ENCODE measurements around the gene INPP5F.

The INPP5F gene

DNA sequence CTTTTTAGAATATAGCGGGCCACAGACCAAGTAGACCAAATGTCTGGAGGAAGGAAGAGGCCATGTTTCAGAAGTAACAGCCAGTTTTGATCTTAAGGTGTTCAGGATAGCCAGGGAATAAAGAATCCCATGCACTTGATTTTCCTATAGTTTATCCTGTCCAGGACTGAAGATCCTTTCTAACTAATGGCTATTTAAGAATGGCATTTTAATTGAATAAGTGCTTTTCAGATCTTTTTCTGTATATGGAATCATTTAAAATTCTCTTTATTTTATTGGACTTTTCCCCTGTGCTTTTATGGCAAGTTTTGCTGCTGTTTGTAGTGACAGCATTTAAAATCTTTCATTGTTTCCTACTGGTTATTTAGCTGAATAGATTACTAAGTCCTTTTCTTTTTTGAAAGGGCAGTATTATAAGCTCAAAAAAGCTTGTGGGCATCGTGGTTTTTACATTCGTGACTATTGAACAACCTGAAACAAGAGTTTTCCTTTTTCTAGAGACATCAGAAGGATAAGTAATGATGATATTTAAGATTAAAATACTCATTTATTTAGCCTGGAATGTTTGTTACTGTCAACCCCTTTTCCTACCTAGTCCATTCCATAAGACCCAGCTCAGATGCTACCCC lies 2.4 kb downstream of the INPP5F start:
- H3K9me3 ChIP-seq (ENCODE audit: low read depth, low read length) = no peaks in the 10 kb centered on the region
- H3K4me3 ChIP-seq = no peak overlapping the region
- no peak for DNase-seq (ENCODE audit: low read depth, low spot score)
- H3K9ac ChIP-seq (ENCODE audit: insufficient read length) = no peak overlapping the region
- H3K36me3 ChIP-seq (ENCODE audit: insufficient read depth, low read length) = no peaks in the 10 kb centered on the region
- TF ChIP-seq EZH2 (IDR thresholded peaks at IDR 0.05) (no peak), POLR2AphosphoS5 (IDR thresholded peaks at IDR 0.05; ENCODE audit: borderline replicate concordance, low read depth, low read length) (no peak), FOXP2 (optimal IDR thresholded peaks at IDR 0.05; ENCODE audit: control extremely low read depth, extremely low read length, insufficient read depth) (no peak)
- H3K27ac ChIP-seq = no peak overlapping the region

DNA sequence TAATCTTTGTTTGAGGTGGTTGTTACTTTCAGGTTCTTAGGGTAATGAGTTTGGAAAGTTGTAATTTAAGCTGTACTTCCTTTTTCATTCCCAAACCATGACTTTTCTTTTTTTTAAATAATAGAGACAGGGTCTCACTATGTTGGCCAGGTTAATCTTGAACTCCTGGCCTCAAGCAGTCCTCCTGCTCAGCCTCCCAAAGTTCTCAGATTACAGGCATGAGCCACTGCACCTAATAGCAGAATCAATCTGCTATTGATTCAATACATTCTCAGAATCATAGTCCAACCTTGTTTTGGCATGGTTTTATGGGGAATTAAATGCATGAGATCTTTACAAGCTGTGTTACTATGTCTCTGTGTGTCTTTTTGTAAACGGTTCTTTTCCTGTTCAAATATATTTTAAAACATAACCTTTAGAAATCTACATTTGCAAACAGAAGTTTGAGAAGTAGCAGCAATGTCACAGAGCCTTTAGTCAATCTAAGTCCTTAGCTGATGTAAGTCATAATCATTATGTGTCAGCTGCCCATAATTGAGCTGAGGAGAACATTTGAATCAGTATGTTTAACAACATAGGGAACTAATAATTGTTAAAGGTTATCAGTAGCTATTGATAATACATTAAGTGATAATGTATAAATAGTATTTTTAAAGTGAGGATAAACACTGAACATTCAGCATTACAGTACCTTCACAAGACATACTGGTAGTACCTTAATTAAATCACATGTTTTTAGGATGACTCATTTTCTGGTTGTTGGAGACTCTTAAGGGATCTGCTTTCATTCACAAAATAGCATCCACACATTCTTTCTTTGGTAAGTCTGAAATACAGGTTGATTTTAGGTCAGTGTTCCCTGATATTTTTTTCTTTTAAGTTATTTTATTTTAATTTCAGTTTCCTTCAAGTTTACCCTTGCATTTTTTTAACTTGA lies 8.8 kb downstream of the INPP5F start:
- Histone ChIP-seq H3K9me3 (ENCODE audit: low read depth, low read length) (no peaks in the 10 kb centered on the region), H3K27ac (no peak overlapping the region; the same call in 1 of the 2 replicates), H3K4me3 (no peak overlapping the region), H3K9ac (ENCODE audit: insufficient read length) (no peak overlapping the region), H3K36me3 (ENCODE audit: insufficient read depth, low read length) (no peaks in the 10 kb centered on the region)
- TF ChIP-seq EZH2 (IDR thresholded peaks at IDR 0.05) = no peak
- no peak for TF ChIP-seq POLR2AphosphoS5 (IDR thresholded peaks at IDR 0.05; ENCODE audit: borderline replicate concordance, low read depth, low read length)
- TF ChIP-seq FOXP2 (optimal IDR thresholded peaks at IDR 0.05; ENCODE audit: control extremely low read depth, extremely low read length, insufficient read depth) = no peak
- DNase-seq (ENCODE audit: low read depth, low spot score) = no peak

DNA sequence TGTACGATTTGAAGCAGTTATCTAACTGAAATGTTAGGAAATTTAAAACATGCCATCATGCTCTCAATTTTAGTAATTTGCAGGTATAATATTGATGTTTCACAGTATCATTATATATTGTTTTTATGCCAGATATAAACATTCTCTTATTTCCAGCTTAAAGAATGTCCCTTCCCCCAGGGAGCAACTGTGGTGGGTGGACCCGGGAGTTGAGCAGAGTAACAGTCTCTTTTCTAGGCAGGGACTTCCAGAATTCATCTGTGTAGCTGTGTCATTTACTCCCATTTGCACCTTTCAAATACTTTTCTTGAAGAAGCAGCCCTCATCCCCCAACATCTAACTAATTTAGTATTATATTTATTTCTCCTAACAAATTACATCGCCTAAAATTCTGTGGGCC lies 9.6 kb downstream of the INPP5F start:
- no peaks in the 10 kb centered on the region for H3K36me3 ChIP-seq (ENCODE audit: insufficient read depth, low read length)
- no peak overlapping the region for H3K9ac ChIP-seq (ENCODE audit: insufficient read length)
- H3K27ac ChIP-seq = no peak overlapping the region; the same call in 1 of the 2 replicates
- no peaks in the 10 kb centered on the region for H3K9me3 ChIP-seq (ENCODE audit: low read depth, low read length)
- TF ChIP-seq POLR2AphosphoS5 (IDR thresholded peaks at IDR 0.05; ENCODE audit: borderline replicate concordance, low read depth, low read length) (no peak), EZH2 (IDR thresholded peaks at IDR 0.05) (no peak), FOXP2 (optimal IDR thresholded peaks at IDR 0.05; ENCODE audit: control extremely low read depth, extremely low read length, insufficient read depth) (no peak)
- no peak overlapping the region for H3K4me3 ChIP-seq
- no peak for DNase-seq (ENCODE audit: low read depth, low spot score)

DNA sequence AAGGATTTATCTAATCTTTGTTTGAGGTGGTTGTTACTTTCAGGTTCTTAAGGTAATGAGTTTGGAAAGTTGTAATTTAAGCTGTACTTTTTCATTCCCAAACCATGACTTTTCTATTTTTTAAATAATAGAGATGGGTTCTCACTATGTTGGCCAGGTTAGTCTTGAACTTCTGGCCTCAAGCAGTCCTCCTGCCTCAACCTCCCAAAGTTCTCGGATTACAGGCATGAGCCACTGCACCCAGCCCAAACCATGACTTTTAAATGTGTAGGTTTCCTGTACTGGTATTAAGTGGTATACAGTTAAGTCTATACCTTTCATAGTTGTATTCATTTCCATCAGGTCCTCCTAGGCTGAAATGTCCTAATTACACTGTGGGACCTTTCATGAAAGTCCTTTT lies 10.4 kb downstream of the INPP5F start:
- no peaks in the 10 kb centered on the region for H3K36me3 ChIP-seq (ENCODE audit: insufficient read depth, low read length)

DNA sequence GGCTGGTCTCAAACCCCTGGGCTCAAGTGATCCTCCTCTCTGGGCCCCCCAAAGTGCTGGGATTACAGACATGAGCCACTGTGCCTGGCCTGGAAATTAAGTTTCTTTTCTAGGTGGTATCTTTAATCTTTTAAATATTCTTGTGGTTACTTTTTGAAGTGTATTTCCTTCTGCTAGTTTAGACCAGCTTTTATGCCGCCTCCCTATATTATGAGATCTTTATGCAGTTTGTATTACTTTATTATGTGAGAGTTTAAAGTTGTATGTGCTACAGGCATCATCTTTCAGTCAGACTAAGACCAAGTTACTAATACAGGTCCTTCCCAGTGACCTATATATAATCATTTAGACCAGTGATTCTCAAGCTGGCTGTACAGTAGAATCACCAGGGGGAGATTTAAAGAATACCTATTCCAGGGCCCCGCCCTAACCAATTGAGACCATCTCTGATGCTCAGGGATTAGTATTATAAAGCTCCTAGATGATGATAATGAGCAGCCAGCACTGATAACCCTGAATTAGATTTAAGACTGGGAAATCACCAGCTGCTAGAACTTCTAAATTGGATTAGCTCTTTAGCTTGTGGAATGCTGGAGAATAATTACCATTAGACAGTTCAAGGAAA lies 11.3 kb downstream of the INPP5F start:
- no peaks in the 10 kb centered on the region for H3K9me3 ChIP-seq (ENCODE audit: low read depth, low read length)
- TF ChIP-seq FOXP2 (optimal IDR thresholded peaks at IDR 0.05; ENCODE audit: control extremely low read depth, extremely low read length, insufficient read depth) (no peak), POLR2AphosphoS5 (IDR thresholded peaks at IDR 0.05; ENCODE audit: borderline replicate concordance, low read depth, low read length) (no peak), EZH2 (IDR thresholded peaks at IDR 0.05) (no peak)
- no peak for DNase-seq (ENCODE audit: low read depth, low spot score)
- no peaks in the 10 kb centered on the region for H3K36me3 ChIP-seq (ENCODE audit: insufficient read depth, low read length)
- peak overlapping the region; percentile 60; the same call in 1 of the 2 replicates for H3K27ac ChIP-seq
- no peak overlapping the region for H3K9ac ChIP-seq (ENCODE audit: insufficient read length)
- no peak overlapping the region for H3K4me3 ChIP-seq

More for the DNA sequence above, 10.4 kb downstream of the INPP5F start:
- Histone ChIP-seq H3K9ac (ENCODE audit: insufficient read length) (no peak overlapping the region), H3K27ac (no peak overlapping the region), H3K4me3 (no peak overlapping the region), H3K9me3 (ENCODE audit: low read depth, low read length) (no peaks in the 10 kb centered on the region)
- TF ChIP-seq FOXP2 (optimal IDR thresholded peaks at IDR 0.05; ENCODE audit: control extremely low read depth, extremely low read length, insufficient read depth) (no peak), EZH2 (IDR thresholded peaks at IDR 0.05) (no peak), POLR2AphosphoS5 (IDR thresholded peaks at IDR 0.05; ENCODE audit: borderline replicate concordance, low read depth, low read length) (no peak)
- no peak for DNase-seq (ENCODE audit: low read depth, low spot score)

DNA sequence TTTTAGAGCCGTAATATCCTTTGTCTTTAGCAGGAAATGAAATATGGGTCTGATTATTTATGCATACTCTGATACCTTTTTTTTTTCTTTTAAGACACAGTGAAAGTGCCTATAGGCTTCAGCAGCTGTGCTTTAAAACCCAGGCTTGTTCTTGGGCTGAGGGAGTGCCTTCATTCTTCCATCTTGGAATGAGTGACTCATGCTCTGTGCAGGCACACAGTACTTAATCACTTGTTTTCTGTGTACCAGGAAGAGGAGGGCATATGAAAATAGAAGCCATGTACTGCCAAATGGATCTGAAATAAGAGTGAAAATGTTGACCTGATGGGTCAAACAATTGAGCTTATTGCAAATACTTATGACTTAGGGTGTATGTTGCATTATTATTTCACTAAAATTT lies 12.0 kb downstream of the INPP5F start:
- TF ChIP-seq FOXP2 (optimal IDR thresholded peaks at IDR 0.05; ENCODE audit: control extremely low read depth, extremely low read length, insufficient read depth) (no peak), EZH2 (IDR thresholded peaks at IDR 0.05) (no peak), POLR2AphosphoS5 (IDR thresholded peaks at IDR 0.05; ENCODE audit: borderline replicate concordance, low read depth, low read length) (no peak)
- no peak overlapping the region for H3K4me3 ChIP-seq

DNA sequence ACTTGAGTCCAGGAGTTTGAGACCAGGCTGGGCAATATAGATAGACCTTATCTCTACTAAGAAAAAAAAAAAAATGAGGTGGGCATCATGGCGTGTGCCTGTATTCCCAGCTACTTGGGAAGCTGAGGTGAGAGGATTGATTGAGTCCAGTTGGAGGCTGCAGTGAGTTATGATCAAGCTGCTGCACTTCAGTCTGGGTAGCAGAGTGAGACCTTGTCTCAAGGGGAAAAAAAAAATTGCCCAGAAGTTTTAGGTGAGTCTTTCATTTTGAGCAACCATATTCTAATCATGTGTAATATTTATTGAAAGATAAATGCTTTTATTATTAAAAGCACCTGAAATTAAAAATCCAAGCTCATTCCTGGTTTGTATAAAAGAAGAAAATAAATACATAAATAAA lies 13.1 kb downstream of the INPP5F start:
- Histone ChIP-seq H3K4me3 (no peak overlapping the region), H3K9me3 (ENCODE audit: low read depth, low read length) (no peaks in the 10 kb centered on the region), H3K9ac (ENCODE audit: insufficient read length) (no peak overlapping the region), H3K36me3 (ENCODE audit: insufficient read depth, low read length) (no peaks in the 10 kb centered on the region), H3K27ac (no peak overlapping the region)
- TF ChIP-seq EZH2 (IDR thresholded peaks at IDR 0.05) (no peak), POLR2AphosphoS5 (IDR thresholded peaks at IDR 0.05; ENCODE audit: borderline replicate concordance, low read depth, low read length) (no peak), FOXP2 (optimal IDR thresholded peaks at IDR 0.05; ENCODE audit: control extremely low read depth, extremely low read length, insufficient read depth) (no peak)
- no peak for DNase-seq (ENCODE audit: low read depth, low spot score)

More for the DNA sequence above, 12.0 kb downstream of the INPP5F start:
- Histone ChIP-seq H3K9me3 (ENCODE audit: low read depth, low read length) (no peaks in the 10 kb centered on the region), H3K36me3 (ENCODE audit: insufficient read depth, low read length) (no peaks in the 10 kb centered on the region), H3K9ac (ENCODE audit: insufficient read length) (no peak overlapping the region), H3K27ac (peak overlapping the region; percentile 60; the same call in 1 of the 2 replicates)
- DNase-seq (ENCODE audit: low read depth, low spot score) = no peak

DNA sequence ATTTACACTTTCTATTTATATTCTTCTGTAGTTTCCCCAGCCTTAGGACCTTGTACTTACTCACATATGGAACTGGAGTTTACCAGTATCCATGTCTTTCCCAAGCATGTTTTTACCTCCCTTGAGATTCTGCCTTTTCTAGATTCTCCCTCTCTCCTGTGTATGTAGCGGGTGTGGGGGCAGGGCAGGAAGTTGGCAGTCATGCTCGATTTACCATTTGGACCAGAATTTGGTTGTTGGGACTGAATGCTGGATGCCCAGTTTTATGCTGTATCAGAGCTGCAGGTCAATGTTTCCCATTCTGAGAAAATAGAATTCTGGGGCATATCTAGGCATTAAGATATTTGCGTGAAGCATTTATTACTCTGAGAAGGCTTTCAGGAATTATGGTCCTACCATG lies 14.2 kb downstream of the INPP5F start:
- Histone ChIP-seq H3K4me3 (no peak overlapping the region), H3K27ac (no peak overlapping the region), H3K9ac (ENCODE audit: insufficient read length) (no peak overlapping the region), H3K9me3 (ENCODE audit: low read depth, low read length) (no peaks in the 10 kb centered on the region), H3K36me3 (ENCODE audit: insufficient read depth, low read length) (no peaks in the 10 kb centered on the region)
- no peak for DNase-seq (ENCODE audit: low read depth, low spot score)
- TF ChIP-seq POLR2AphosphoS5 (IDR thresholded peaks at IDR 0.05; ENCODE audit: borderline replicate concordance, low read depth, low read length) (no peak), EZH2 (IDR thresholded peaks at IDR 0.05) (no peak), FOXP2 (optimal IDR thresholded peaks at IDR 0.05; ENCODE audit: control extremely low read depth, extremely low read length, insufficient read depth) (no peak)

Measured in SK-N-MC (cell line).